GM19324 (cell line): ENCODE results near the gene LILRA1.
"Not testable (repeated sequence)": the region's sequence is repeated elsewhere in the genome, so short reads cannot be mapped to it uniquely, and the experiment has no call there.

Experiments
- ATAC-seq: cut with Tn5 transposase; IDR thresholded peaks from one replicate; pipeline ENCODE4 v1.9.1; 2021; ENCODE audit warnings: mild to moderate bottlenecking, moderate library complexity; ENCODE audit not compliant: unreplicated experiment, low FRiP score

The LILRA1 gene

DNA sequence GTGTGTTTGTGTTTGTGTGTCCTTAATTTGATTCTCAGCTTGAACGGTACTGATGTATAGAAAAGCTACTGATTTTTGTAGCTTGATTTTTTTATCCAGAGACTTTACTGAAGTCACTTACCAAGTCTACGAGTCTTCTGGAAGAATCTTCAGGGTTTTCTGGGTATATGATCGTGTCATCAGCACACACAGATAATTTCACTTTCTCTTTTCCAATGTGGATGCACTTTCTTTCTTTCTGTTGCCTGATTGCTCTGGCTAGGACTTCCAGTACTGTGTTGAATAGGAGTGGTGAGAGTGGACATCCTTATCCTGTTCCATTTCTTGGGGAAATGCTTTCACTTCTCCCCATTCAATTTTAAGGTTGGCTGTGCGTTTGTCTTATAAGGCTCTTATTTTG lies 29.0 kb downstream of the LILRA1 start:
- no peak for ATAC-seq

DNA sequence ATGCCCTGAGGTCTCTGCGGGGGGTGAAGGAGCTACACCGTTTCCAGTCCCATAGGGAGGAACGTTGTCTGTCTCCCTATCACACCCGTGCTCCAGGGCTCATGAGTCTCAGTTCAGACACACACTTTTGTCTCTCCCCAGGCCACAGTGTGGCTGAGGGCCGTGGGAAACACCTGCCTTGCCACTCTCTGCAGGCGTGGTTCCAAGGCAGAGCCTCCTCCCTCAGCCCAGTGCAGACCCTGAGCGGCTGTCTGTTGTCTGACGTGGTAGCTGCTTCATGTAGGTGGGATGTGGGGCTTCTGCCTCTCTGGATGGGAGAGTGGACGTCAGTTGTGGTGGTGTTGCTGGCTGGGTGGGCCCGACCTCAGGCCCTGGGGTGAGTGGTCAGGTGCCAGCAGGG lies 30.8 kb downstream of the LILRA1 start:
- not testable (repeated sequence) for ATAC-seq

DNA sequence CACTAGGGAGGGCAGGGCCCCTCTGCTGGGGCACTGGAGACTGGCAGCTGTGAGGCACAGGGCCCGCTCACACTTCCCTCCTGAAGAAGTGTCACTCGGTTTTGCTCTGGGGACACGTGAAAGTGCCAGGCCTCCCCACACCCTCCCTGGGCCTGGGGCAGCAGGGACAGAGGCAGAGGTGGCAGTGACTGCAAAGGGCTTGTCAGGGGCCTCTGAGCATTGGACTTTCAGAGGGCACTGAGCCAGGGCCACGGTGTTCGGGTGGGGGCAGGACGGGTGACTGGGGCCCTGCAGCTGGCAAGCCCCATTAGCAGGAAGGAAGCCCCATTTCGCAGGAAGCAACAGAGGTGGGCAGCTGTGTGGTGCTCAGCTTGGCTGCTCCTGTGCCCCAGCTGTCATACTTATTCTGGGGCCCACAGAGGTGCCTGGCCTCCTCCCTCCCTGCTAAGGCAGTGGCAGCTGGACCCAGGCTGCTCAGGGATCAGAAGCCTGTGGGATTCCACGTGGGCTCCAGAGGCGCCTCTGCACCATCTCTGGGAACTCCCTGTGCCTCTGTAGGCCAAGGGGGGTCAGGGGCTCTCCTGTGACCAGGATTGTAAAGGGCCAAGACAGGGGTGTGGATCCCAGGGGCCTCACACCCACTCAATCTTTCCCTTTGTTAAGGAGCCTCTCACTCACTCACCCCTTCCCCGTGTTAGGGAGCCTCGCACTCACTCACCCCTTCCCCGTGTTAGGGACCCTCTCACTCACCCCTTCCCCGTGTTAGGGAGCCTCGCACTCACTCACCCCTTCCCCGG lies 31.7 kb downstream of the LILRA1 start:
- ATAC-seq: not testable (repeated sequence)

DNA sequence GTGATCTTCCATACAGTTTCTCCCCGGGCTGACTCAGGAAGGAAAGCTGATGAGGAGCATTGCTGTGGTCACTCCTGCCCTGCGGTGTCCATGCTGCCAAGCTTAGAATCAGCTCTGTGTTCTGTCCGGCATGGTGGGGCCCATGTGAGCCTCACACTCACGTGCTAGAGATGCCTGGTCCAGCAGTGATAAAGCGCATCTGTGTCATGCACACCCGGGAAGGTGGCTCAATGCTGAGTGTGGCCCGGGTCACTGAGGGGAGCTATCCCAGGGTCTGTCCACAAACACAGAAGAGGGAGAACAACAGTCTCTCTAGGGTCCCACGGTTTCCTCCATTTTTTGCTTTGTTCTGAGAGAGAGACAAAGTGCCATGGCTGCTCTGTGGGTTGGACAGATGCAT lies 33.3 kb downstream of the LILRA1 start:
- ATAC-seq: no peak

DNA sequence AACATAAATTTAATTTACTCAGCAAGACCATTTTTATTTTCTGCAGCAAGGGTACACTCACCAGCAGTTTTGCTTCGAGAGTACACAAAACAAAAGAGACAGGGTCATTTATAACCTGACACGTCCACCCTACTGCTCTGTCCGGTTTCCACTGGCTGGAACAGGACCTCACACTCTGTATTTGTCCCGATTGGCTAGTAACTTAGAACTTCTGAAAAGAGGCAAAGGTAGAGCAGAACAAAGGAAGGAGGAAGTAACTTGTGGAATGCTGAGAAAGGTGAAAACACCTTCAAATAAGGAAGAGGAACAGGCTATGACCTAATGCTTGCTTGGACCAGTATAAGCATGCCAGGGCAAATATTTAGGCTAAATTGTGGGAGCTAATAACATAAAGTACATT lies 34.5 kb downstream of the LILRA1 start:
- not testable (repeated sequence) for ATAC-seq

DNA sequence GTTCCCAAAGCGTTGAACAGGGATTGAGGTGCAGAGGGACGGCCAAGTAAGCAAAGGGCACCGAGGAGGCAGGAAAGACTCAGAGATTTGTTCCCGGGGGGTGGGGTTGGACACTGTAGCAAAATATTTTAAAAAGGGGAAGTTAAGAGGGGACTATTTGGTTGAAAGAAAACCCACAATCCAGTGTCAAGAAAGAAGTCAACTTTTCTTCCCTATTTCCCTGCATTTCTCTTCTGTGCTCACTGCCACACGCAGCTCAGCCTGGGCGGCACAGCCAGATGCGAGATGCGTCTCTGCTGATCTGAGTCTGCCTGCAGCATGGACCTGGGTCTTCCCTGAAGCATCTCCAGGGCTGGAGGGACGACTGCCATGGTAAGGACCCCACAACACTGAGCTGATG lies 36.8 kb downstream of the LILRA1 start, which contains the start of gene LILRB1:
Gene LILRB1, plus strand, starts transcription at position 223 of the 400 bp plus-strand sequence. CDS start 590 bp downstream, outside the sequence.
- ATAC-seq: not testable (repeated sequence)

DNA sequence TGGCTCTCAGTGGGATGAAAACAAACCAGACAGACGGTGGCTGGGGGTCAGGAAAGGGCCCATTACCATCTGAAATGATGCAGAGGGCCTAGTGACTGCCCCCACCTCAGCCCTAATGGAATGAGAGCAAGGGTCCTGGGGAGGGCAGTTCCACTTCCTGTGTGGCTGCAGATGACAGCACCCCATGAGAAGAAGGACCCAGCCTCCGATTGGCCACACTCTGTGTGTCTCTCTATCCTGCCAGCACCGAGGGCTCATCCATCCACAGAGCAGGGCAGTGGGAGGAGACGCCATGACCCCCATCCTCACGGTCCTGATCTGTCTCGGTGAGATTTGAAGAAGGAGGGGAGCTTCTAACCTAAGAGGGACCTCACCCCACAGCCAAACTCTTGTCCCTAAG lies 37.4 kb downstream of the LILRA1 start:
- no peak for ATAC-seq

DNA sequence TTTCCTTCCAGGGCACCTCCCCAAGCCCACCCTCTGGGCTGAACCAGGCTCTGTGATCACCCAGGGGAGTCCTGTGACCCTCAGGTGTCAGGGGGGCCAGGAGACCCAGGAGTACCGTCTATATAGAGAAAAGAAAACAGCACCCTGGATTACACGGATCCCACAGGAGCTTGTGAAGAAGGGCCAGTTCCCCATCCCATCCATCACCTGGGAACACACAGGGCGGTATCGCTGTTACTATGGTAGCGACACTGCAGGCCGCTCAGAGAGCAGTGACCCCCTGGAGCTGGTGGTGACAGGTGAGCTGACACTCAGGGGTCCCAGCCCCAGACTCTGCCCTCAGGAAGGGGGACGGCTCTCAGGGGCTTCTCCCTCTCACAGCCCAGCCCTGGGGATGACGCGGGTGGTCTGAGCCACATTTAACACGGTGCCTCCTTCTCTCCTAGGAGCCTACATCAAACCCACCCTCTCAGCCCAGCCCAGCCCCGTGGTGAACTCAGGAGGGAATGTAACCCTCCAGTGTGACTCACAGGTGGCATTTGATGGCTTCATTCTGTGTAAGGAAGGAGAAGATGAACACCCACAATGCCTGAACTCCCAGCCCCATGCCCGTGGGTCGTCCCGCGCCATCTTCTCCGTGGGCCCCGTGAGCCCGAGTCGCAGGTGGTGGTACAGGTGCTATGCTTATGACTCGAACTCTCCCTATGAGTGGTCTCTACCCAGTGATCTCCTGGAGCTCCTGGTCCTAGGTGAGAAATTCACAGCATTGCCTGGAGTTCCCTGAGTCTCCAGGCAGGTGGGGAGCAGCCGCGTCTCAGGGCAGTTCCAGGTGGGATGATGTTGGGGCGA lies 38.3 kb downstream of the LILRA1 start:
- not testable (repeated sequence) for ATAC-seq

DNA sequence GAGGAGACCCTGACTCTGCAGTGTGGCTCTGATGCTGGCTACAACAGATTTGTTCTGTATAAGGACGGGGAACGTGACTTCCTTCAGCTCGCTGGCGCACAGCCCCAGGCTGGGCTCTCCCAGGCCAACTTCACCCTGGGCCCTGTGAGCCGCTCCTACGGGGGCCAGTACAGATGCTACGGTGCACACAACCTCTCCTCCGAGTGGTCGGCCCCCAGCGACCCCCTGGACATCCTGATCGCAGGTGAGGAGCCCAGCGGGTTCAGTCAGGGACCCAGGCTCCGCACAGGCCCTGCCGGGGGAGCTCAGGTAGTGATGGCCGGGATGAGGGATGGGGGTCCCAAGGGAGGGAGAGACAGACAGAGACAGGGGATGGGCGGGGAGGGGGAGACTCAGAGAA lies 39.1 kb downstream of the LILRA1 start:
- ATAC-seq: not testable (repeated sequence)

DNA sequence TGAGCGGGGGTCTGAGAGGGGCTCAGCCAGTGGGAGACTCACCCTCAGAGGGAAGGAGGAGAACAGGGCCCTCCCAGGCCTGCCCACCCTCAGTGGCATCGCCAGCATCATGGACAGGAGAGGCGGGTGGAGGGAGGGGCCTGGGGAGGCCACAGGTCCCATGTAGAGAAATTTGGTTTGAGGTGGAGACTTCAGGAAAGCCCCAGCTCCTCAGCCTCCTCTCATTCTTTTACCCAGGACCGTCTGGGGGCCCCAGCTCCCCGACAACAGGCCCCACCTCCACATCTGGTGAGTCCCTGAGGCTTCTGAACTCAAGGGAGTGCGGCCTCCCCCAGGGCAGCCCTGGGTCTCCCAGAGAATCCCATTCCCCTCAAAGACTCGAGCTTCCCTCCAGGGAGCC lies 40.0 kb downstream of the LILRA1 start:
- no peak for ATAC-seq

DNA sequence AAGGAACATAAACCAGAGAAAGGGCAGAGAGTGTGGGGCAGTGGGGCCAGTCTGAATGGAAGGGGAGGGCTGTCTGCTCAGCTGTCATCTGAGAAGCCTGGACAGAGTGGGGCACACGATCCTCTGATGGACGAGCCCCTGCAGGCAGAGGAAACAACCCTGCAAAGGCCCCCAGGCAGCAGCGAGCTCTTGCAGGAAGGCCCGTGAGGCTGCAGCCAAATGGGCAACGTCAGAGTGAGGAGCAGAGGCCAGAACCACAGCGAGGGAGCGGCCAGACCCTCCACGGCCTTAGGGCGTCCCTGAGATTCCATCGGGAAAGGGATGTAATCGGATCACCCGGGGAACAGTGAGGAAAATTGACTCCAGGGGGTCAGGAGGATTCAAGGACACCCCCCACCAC lies 42.6 kb downstream of the LILRA1 start:
- ATAC-seq: not testable (repeated sequence)

DNA sequence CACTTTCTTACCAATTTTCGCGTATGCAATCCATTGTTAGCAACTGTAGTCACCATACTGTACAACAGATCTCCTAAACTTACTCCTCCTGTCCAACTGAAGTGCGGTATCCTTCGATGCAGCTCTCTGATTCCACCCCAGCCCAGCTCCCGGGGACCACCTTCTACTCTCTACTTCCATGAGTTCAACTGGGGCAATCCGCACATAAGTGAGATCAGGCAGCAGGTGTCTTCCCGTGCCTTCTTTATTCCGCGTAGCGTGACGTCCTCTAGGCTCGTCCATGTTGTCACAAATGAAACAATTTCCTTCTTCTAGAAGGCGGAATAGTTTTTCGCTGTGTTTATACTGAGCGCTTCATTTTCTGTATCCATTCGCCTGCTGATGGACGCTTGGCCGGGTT lies 45.3 kb downstream of the LILRA1 start:
- no peak for ATAC-seq

DNA sequence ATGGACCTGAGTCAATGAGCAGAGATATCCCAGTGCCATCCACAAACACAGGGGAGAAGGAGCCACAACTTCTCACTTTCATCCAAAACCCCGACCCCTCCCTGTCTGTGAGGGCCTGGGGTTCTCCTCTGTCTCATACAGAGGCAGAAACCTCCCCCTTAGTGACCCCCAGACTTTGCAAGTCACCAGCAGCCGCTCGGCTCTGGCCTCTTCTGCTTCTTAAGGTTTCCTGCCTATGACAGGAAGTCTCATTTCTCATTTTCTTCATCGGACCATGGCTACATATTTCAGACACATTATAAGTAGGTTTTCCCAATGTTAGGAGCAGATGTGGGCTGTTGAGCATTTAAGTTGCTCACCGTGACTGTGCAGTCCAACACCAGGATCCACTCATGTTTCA lies 49.5 kb downstream of the LILRA1 start:
- not testable (repeated sequence) for ATAC-seq

DNA sequence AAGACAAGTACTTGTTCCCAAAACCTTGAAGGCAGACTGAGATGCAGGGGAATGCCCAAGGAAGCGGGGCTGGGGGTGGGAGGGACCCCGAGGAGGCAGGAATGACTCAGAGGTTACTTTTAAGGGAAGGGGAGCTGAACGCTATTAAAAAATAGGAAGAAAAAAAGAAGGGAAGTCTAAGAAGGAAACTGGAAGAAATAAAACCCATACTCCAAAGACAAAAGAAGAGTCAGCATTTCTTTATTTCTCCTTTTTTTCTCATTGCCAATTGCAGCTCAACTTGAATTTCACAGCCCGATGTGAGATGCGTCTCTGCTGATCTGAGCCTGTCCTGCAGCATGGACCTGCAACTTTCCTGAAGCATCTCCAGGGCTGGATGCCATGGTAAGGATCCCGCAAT lies 50.2 kb downstream of the LILRA1 start:
- not testable (repeated sequence) for ATAC-seq

DNA sequence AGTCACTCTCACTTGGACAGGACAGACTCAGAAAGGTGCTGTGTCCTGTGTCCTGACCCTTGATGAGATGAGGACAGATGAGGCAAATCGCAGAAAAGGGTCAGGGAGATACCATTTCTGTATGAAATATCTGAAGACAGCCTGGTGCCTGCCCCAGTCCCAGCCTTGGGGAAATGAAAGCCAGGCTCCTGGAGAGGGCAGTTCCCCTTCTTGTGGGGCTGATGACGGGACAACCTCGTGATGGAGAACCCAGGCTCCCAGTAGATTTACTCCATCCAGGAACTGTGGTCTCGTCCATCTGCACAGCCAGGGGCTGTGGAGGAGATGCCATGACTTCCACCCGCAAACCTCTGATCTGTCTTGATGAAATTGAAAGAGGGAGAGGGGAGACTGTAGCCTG lies 50.6 kb downstream of the LILRA1 start:
- no peak for ATAC-seq

DNA sequence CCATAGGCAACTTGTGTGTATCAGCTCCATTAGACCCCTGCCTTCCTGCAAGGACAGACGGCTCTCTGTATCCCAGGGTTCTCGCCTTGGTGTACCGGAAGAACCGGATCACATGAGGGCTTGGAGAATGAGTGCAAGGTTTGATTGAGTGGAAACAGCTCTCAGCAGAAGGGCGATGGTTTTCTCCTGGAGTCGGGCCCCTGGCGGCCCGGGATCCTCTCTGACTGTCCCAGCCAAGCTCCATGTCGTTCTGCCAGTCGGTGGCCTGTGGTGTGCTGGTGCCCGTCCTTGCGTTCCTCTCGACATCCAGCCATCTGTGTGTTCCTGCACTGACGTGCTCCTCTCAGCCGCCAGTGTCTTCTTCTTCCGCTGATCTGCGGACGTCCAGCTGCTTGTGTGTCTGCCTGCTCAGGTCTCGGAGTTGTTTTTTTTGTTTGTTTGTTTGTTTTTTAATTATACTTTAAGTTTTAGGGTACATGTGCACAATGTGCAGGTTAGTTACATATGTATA lies 53.0 kb downstream of the LILRA1 start:
- no peak for ATAC-seq

DNA sequence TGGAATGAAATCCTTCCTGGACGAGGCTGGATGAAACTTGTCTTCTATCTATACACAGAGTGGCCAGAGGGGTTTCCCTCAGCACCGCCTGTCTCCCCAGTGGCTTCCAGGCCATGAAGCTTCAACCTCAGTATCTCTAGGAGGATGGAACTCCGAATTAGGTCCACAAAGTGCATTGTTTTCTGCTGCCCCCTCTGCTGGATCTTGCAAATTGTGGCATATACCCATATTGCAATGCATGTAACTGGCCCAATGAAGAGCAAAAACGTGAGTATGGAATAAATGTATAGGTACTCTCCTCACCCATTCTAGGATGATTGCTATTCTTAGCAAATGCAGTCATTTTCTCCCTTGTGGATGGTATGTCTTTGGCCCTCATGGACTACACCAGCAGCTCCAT lies 54.7 kb downstream of the LILRA1 start:
- ATAC-seq: no peak

DNA sequence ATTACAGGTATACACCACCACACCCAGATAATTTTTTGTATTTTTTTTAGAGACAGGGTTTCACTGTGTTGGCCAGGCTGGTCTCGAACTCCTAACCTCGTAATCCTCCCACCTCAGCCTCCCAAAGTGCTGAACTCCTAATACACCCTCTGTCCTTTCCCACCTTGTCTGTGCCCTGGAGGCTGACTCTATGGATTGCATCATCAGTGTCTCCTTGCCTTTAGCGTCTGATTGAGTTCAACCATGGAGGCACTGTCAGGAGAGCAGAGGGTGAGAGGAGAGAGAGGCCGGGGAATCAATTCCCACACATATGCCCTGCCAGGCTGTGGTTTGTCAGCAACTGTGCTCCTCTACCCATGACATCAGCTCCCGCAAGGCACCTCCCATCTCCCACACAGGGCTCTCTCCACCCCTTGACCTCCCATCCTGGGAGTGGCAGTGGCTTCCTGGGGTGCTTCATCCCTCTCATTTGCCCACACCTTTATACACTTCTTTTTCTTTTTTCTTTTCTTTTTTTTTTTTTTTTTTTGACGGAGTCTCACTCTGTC lies 56.8 kb downstream of the LILRA1 start:
- no peak for ATAC-seq
